GM06990 (cell line): Measurements from ENCODE around the gene GRIA4.

Experiments
- DNase-seq: peaks from one replicate; pipeline ENCODE4 v3.0.0-alpha.2; 2011; ENCODE audit not compliant: insufficient read length; ENCODE audit errors: extremely low read depth
- H3K27me3 ChIP-seq: replicated peaks from 2 replicates; pipeline ENCODE4 v1.6.0; 2011; ENCODE audit warnings: low read length; ENCODE audit not compliant: control insufficient read depth, insufficient read depth
- H3K36me3 ChIP-seq: 2 replicates; pipeline ENCODE4 v1.5.1; 2011; ENCODE audit warnings: low read length; ENCODE audit not compliant: control insufficient read depth, insufficient read depth
- H3K4me3 ChIP-seq: replicated peaks from 2 replicates; pipeline ENCODE4 v1.5.1; 2011; ENCODE audit warnings: low read depth, mild to moderate bottlenecking, control low read depth, low read length
- TF ChIP-seq, protein P1 (sequence below): IDR thresholded peaks from 2 replicates; pipeline ENCODE4 v1.5.1; 2011; ENCODE audit warnings: low read length, control low read depth, mild to moderate bottlenecking, inconsistent platforms; ENCODE audit not compliant: insufficient read depth, poor library complexity, severe bottlenecking

The GRIA4 gene

GRCh38 chr11:105618343-105618955 lies 8.6 kb downstream of the GRIA4 start:
- DNase-seq = no peak
- Histone ChIP-seq H3K36me3 (no peaks in the 10 kb centered on the region), H3K27me3 (no peaks in the 10 kb centered on the region), H3K4me3 (no peak overlapping the region)
- TF ChIP-seq, protein P1, sequence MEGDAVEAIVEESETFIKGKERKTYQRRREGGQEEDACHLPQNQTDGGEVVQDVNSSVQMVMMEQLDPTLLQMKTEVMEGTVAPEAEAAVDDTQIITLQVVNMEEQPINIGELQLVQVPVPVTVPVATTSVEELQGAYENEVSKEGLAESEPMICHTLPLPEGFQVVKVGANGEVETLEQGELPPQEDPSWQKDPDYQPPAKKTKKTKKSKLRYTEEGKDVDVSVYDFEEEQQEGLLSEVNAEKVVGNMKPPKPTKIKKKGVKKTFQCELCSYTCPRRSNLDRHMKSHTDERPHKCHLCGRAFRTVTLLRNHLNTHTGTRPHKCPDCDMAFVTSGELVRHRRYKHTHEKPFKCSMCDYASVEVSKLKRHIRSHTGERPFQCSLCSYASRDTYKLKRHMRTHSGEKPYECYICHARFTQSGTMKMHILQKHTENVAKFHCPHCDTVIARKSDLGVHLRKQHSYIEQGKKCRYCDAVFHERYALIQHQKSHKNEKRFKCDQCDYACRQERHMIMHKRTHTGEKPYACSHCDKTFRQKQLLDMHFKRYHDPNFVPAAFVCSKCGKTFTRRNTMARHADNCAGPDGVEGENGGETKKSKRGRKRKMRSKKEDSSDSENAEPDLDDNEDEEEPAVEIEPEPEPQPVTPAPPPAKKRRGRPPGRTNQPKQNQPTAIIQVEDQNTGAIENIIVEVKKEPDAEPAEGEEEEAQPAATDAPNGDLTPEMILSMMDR = no peak

- Histone ChIP-seq H3K4me3 (no peak overlapping the region), H3K36me3 (no peaks in the 10 kb centered on the region), H3K27me3 (no peaks in the 10 kb centered on the region)
- DNase-seq = no peak
- TF ChIP-seq, protein P1 = no peak
Observed at GRCh38 chr11:105619556-105619955, 9.7 kb downstream of the GRIA4 start.

DNA sequence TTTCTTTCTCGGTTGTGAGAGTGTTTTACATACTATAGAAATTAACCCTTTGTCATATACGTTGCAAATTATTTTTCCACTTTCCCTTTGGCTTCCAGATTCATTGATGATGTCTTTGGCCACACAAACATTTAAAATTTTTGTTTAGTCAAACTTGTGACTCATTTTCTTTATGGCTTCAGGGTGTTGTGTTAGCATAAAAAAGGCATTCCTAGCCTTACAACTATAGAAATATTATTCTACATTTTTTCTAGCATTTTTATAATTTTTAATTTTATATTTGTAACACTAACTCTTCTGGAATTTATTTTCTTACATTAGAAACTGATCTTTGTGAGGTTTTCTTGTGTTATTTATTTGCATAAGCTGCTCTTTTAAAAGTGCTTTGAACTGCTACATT lies 12.1 kb downstream of the GRIA4 start:
- no peak for DNase-seq
- no peak overlapping the region for H3K4me3 ChIP-seq
- no peaks in the 10 kb centered on the region for H3K27me3 ChIP-seq
- TF ChIP-seq, protein P1 = no peak
- H3K36me3 ChIP-seq = no peaks in the 10 kb centered on the region

- no peak for DNase-seq
Observed at GRCh38 chr11:105632316-105632715, 22.4 kb downstream of the GRIA4 start.

GRCh38 chr11:105635466-105635865 lies 25.6 kb downstream of the GRIA4 start:
- Histone ChIP-seq H3K36me3 (no peaks in the 10 kb centered on the region), H3K27me3 (no peaks in the 10 kb centered on the region), H3K4me3 (no peak overlapping the region)
- DNase-seq = no peak
- TF ChIP-seq, protein P1 = no peak

More at GRCh38 chr11:105632316-105632715, 22.4 kb downstream of the GRIA4 start:
- no peaks in the 10 kb centered on the region for H3K36me3 ChIP-seq
- TF ChIP-seq, protein P1 = no peak
- H3K4me3 ChIP-seq = no peak overlapping the region
- H3K27me3 ChIP-seq = no peaks in the 10 kb centered on the region

- TF ChIP-seq, protein P1 = no peak
- DNase-seq = no peak
- H3K4me3 ChIP-seq = no peak overlapping the region
- no peaks in the 10 kb centered on the region for H3K36me3 ChIP-seq
- H3K27me3 ChIP-seq = no peaks in the 10 kb centered on the region
Observed at GRCh38 chr11:105636496-105636895, 26.6 kb downstream of the GRIA4 start.
